ENCODE measurements around the gene TMEM63A.

Gene TMEM63A

GRCh38 chr1:225865514-225865913, 16.7 kb downstream of the TMEM63A start:
- TF ChIP-seq CTCF (conservative IDR thresholded peaks at IDR 0.05; ENCODE audit: low read depth, low read length), result no peak
- no peak for DNase-seq (ENCODE audit: low read depth)
- no peak overlapping the region for H3K4me3 ChIP-seq (ENCODE audit: low read depth, low read length)

GRCh38 chr1:225863167-225863566, 19.0 kb downstream of the TMEM63A start:
- no peak overlapping the region for H3K4me3 ChIP-seq (ENCODE audit: low read depth, low read length)
- DNase-seq (ENCODE audit: low read depth), result no peak
- TF ChIP-seq CTCF (conservative IDR thresholded peaks at IDR 0.05; ENCODE audit: low read depth, low read length), result no peak

- no peak overlapping the region for H3K4me3 ChIP-seq (ENCODE audit: low read depth, low read length)
- DNase-seq (ENCODE audit: low read depth), result no peak
- TF ChIP-seq CTCF (conservative IDR thresholded peaks at IDR 0.05; ENCODE audit: low read depth, low read length), result no peak
Observed at GRCh38 chr1:225862581-225862950, 19.6 kb downstream of the TMEM63A start.

GRCh38 chr1:225861834-225862580, 20.2 kb downstream of the TMEM63A start:
- no peak overlapping the region for H3K4me3 ChIP-seq (ENCODE audit: low read depth, low read length)
- no peak for DNase-seq (ENCODE audit: low read depth)
- TF ChIP-seq CTCF (conservative IDR thresholded peaks at IDR 0.05; ENCODE audit: low read depth, low read length), result no peak

- no peak for TF ChIP-seq CTCF (conservative IDR thresholded peaks at IDR 0.05; ENCODE audit: low read depth, low read length)
- no peak overlapping the region for H3K4me3 ChIP-seq (ENCODE audit: low read depth, low read length)
- no peak for DNase-seq (ENCODE audit: low read depth)
Observed at GRCh38 chr1:225860876-225861441, 21.2 kb downstream of the TMEM63A start.

GRCh38 chr1:225860107-225860506, 22.1 kb downstream of the TMEM63A start:
- no peak for DNase-seq (ENCODE audit: low read depth)
- no peak overlapping the region for H3K4me3 ChIP-seq (ENCODE audit: low read depth, low read length)
- TF ChIP-seq CTCF (conservative IDR thresholded peaks at IDR 0.05; ENCODE audit: low read depth, low read length), result no peak

- no peak overlapping the region for H3K4me3 ChIP-seq (ENCODE audit: low read depth, low read length)
- no peak for DNase-seq (ENCODE audit: low read depth)
- TF ChIP-seq CTCF (conservative IDR thresholded peaks at IDR 0.05; ENCODE audit: low read depth, low read length), result no peak
Observed at GRCh38 chr1:225859151-225859550, 23.0 kb downstream of the TMEM63A start.
